ENCODE results near the gene EXOC4.

The EXOC4 gene

DNA sequence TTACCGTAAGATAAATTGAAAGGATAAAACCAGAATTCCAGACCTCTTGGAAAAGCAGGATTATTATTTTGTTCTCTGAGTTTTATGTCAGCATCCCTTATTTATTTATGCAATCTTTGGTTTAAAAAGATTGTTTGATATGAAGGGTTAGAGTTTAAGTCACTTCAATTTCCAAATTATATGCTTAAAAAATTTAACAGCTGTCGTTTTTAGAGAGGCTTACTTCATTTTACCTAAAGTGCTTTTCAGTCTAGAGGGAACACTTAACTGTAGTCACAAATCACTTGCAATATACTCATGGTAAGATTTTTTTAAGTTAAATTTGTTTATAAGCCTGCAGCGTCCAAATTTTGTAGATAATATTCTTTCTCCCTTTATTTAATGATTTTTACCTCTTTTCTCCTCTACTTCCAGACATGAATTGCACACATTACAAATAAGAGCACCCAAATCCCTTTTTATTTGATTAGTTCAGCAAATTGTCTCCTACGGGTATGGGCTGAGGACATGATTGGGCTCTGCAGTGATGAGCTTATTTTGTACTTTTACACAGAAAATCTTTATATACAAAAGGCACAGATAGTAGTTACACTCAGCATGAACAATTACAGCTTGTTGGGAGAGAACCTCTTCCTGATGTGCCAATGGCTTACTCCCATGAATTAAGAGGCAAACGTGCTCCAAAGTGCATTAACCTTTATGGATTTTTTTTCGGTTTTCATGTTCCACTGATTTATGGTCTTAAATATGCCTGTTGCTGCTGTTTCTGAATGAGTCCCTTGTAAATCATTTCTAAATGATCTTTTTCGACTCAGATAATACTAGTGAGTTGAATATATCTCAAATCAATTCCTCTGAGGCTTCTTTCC is 555.0 kb downstream of the EXOC4 start:
- no peaks in the 10 kb centered on the region for H3K27me3 ChIP-seq (ENCODE audit: control insufficient read depth in 1 of 2, insufficient read depth in 2 of 2, low read length in 2 of 2)

DNA sequence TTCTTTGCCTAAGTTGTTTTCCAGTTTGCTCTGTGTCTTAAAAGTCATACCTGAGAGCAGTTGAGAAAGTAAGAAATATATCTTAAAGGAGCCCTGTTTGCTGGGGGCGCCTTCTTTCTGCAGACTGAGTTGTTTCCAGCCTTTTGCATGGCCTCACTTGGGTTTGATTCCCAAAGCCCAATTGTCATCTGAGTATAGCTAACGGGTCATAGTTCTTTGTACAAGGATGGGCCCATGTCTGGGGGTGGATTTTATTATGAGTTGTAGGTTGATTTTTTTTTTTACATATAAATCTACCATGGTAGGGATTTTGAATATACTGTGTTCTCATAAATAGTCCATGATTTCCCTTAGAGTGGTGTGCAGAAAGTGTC is 555.6 kb downstream of the EXOC4 start:
- Histone ChIP-seq H3K27ac (ENCODE audit: low read depth, low read length) (no peak overlapping the region), H3K36me3 (ENCODE audit: insufficient read depth, low read length) (no peaks in the 10 kb centered on the region), H3K4me3 (ENCODE audit: low read depth in 1 of 2, low read length in 2 of 2) (no peak overlapping the region), H3K9ac (ENCODE audit: low read length) (no peak overlapping the region), H3K4me1 (ENCODE audit: insufficient read depth, low read length) (no peaks in the 10 kb centered on the region), H3K9me3 (ENCODE audit: low read length) (no peaks in the 10 kb centered on the region), H3K27me3 (ENCODE audit: control insufficient read depth in 1 of 2, insufficient read depth in 2 of 2, low read length in 2 of 2) (no peaks in the 10 kb centered on the region)

More for the DNA sequence above, 555.0 kb downstream of the EXOC4 start:
- no peak overlapping the region for H3K27ac ChIP-seq (ENCODE audit: low read depth, low read length)
- no peaks in the 10 kb centered on the region for H3K9me3 ChIP-seq (ENCODE audit: low read length)
- H3K4me1 ChIP-seq (ENCODE audit: insufficient read depth, low read length) = no peaks in the 10 kb centered on the region
- no peak overlapping the region for H3K4me3 ChIP-seq (ENCODE audit: low read depth in 1 of 2, low read length in 2 of 2)
- H3K36me3 ChIP-seq (ENCODE audit: insufficient read depth, low read length) = no peaks in the 10 kb centered on the region
- no peak overlapping the region for H3K9ac ChIP-seq (ENCODE audit: low read length)

DNA sequence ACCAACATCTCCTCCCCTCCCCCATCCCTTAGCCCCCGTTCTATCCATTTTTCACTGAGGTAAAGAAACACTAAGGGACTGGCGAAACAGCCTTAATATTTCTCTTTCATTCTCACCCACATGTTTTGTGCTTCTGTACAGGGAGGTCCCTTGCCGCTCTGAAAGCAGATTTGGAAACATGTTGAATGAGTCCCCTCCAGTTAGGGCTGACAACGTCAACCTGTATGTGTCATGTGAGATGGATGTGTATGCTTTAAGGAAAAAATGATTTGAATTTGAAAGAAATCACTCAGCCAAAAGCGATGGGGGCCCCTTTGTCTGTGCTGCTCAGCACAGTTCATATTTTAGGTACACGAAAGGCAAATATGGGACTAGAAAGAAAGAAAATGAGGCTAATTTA is 560.0 kb downstream of the EXOC4 start:
- H3K4me1 ChIP-seq (ENCODE audit: insufficient read depth, low read length) = no peaks in the 10 kb centered on the region
- no peaks in the 10 kb centered on the region for H3K9me3 ChIP-seq (ENCODE audit: low read length)
- no peak overlapping the region for H3K4me3 ChIP-seq (ENCODE audit: low read depth in 1 of 2, low read length in 2 of 2)
- no peak overlapping the region for H3K27ac ChIP-seq (ENCODE audit: low read depth, low read length)
- no peaks in the 10 kb centered on the region for H3K27me3 ChIP-seq (ENCODE audit: control insufficient read depth in 1 of 2, insufficient read depth in 2 of 2, low read length in 2 of 2)
- no peak overlapping the region for H3K9ac ChIP-seq (ENCODE audit: low read length)
- H3K36me3 ChIP-seq (ENCODE audit: insufficient read depth, low read length) = no peaks in the 10 kb centered on the region

DNA sequence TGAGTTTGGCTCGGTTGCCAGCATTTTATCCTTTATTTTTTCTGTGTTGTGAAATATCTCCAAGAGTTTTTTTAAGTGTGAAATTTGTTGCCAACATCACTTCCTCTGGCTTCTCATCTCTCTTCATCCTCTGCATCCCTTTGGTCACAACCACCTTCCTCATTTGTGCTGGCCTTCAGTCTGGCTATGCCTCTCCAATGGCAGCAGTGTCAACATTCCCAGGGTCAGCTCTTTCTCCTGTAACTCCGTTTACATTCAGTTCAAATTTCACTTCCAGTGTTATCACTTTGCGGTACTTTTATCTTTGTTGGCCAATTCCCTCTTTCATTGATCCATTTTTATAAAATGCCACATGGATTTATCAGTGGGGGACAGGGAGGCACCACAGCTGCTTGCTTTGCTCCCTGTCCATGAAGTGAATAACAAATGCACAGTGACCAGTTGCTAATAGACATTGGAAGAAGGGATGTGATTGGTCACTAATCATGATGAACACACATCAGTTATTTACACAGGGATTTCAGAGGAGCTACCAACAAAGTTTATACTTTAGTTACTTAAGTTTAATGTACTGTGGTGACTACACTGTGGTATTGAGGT is 562.8 kb downstream of the EXOC4 start:
- Histone ChIP-seq H3K27ac (ENCODE audit: low read depth, low read length) (no peak overlapping the region), H3K9me3 (ENCODE audit: low read length) (no peaks in the 10 kb centered on the region), H3K4me1 (ENCODE audit: insufficient read depth, low read length) (no peaks in the 10 kb centered on the region), H3K27me3 (ENCODE audit: control insufficient read depth in 1 of 2, insufficient read depth in 2 of 2, low read length in 2 of 2) (no peaks in the 10 kb centered on the region), H3K36me3 (ENCODE audit: insufficient read depth, low read length) (peaks cover 8% of the 10 kb centered on the region), H3K9ac (ENCODE audit: low read length) (no peak overlapping the region), H3K4me3 (ENCODE audit: low read depth in 1 of 2, low read length in 2 of 2) (no peak overlapping the region)

DNA sequence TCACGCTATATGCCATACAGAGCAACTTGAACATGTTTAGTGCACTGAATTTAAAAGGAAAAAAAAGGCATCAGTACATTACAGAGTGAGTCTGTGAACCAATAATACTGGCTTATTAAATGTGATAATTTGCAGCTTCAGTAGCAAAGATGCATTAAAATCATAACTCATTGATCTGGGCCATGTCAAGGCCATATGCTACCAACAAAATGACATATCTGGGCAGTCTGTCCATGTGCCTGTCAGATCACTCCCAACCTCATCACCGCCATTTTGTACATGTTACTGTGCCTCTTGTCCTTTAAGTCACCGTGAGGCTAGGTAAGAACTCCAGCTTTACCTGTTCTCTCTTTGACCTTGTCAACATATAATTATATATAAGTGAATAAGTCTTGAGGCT is 566.8 kb downstream of the EXOC4 start:
- Histone ChIP-seq H3K36me3 (ENCODE audit: insufficient read depth, low read length) (peaks cover 8% of the 10 kb centered on the region), H3K4me1 (ENCODE audit: insufficient read depth, low read length) (no peaks in the 10 kb centered on the region), H3K27me3 (ENCODE audit: control insufficient read depth in 1 of 2, insufficient read depth in 2 of 2, low read length in 2 of 2) (no peaks in the 10 kb centered on the region), H3K4me3 (ENCODE audit: low read depth in 1 of 2, low read length in 2 of 2) (no peak overlapping the region), H3K9ac (ENCODE audit: low read length) (no peak overlapping the region), H3K27ac (ENCODE audit: low read depth, low read length) (no peak overlapping the region), H3K9me3 (ENCODE audit: low read length) (no peaks in the 10 kb centered on the region)

DNA sequence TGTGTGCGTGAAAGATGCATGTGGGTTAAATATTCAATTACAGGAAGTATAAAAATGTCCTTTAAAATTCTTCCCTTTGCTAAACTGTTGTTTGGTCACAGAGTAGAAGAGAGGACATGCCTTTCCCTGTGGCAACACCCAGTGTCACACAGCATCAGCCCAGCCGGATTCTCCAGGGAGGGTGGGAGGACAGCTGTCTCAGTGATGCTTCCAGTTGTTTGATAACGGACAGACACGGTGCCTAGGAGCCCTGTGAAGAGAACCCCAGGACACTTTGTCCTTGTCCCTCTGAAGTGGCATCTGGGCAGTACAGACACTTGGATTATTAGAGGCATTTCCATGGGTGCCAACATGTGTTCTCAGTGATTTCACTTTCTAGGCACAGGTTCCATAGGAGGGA is 567.7 kb downstream of the EXOC4 start:
- Histone ChIP-seq H3K4me1 (ENCODE audit: insufficient read depth, low read length) (no peaks in the 10 kb centered on the region), H3K27ac (ENCODE audit: low read depth, low read length) (no peak overlapping the region), H3K9me3 (ENCODE audit: low read length) (no peaks in the 10 kb centered on the region), H3K36me3 (ENCODE audit: insufficient read depth, low read length) (peaks cover 8% of the 10 kb centered on the region), H3K9ac (ENCODE audit: low read length) (no peak overlapping the region), H3K27me3 (ENCODE audit: control insufficient read depth in 1 of 2, insufficient read depth in 2 of 2, low read length in 2 of 2) (no peaks in the 10 kb centered on the region), H3K4me3 (ENCODE audit: low read depth in 1 of 2, low read length in 2 of 2) (no peak overlapping the region)

DNA sequence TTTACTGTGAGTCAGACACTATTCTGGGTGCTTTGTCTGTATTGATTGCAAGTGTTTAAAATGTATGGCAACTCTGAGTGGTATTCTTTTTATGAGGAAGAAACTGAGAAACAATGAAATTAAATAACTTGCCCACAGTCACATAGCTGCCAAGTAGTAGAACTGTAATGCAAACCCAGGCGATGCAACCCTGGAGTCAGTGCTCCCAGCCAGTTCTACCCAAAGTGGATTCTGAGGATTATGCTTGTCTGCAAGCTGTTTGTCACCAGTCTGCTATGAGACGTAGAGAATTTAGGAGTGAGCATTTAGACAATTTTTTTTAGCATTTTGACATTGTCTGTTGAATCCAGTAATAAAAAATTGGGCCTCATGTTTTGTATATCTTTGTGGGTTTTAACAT is 568.3 kb downstream of the EXOC4 start:
- Histone ChIP-seq H3K36me3 (ENCODE audit: insufficient read depth, low read length) (peaks cover 8% of the 10 kb centered on the region), H3K4me3 (ENCODE audit: low read depth in 1 of 2, low read length in 2 of 2) (no peak overlapping the region), H3K27ac (ENCODE audit: low read depth, low read length) (no peak overlapping the region), H3K27me3 (ENCODE audit: control insufficient read depth in 1 of 2, insufficient read depth in 2 of 2, low read length in 2 of 2) (no peaks in the 10 kb centered on the region), H3K9me3 (ENCODE audit: low read length) (no peaks in the 10 kb centered on the region), H3K9ac (ENCODE audit: low read length) (no peak overlapping the region), H3K4me1 (ENCODE audit: insufficient read depth, low read length) (no peaks in the 10 kb centered on the region)

DNA sequence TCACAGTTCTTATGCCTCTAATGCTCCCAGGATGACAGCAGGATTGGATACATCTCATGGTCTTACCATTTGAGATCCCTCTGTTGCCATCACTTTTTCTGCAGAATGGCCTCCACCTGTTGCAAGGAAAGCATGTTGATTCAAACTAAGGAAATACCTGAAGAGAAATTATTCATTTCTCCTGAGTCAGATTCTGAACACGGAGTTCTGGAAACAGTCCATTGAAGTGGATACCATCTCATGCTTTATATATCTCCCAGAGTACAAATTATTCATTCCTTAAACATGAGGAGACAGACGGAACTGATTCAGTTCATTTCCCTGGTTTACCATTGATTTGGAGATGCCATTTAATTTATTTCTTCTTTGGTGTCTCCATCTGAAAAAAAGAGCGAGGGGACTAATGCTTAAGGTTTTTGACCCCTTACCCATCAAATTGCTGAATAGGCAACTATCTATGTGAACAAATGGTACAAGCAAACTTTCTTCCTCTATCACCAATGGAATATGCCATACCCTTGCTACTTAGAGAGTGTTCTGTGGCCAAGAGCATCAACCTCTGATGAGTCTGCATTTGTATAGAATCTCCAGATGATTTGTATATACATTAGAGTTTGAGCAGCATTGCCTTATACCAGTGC is 569.2 kb downstream of the EXOC4 start:
- Histone ChIP-seq H3K27me3 (ENCODE audit: control insufficient read depth in 1 of 2, insufficient read depth in 2 of 2, low read length in 2 of 2) (no peaks in the 10 kb centered on the region), H3K9me3 (ENCODE audit: low read length) (no peaks in the 10 kb centered on the region), H3K9ac (ENCODE audit: low read length) (no peak overlapping the region), H3K4me1 (ENCODE audit: insufficient read depth, low read length) (no peaks in the 10 kb centered on the region), H3K4me3 (ENCODE audit: low read depth in 1 of 2, low read length in 2 of 2) (no peak overlapping the region), H3K27ac (ENCODE audit: low read depth, low read length) (no peak overlapping the region), H3K36me3 (ENCODE audit: insufficient read depth, low read length) (peaks cover 8% of the 10 kb centered on the region)

DNA sequence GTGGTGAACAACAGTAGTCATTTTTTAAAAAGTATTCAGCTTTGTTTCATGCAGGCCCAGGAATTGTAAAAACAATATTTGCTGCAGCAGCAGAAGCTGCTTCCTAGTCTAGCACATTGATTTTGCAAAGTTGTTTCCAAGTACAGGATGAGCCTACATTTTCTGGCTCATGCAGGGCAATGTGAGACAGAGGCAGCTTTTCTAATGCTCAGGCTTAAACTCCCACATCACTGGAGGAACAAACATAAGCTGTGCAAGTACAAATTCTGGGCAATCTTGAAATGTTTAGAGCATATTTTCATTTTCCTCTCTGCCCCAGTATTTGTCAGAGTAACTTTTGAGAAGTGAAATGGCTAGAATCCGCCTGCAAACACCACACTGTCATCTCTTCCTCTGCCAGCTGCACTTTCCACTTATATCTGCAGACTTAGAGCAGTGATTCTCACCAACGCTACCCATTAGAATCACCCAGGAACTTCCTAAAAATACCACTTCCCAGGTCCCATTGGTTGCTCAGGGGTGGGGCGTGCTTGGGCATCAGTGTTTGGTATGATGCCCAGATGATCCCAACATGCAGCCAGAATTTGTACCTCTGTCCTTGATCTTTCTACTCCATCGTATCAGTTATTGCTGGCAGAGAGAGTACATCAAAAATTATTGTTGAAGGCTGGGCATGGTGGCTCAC is 570.1 kb downstream of the EXOC4 start:
- no peaks in the 10 kb centered on the region for H3K9me3 ChIP-seq (ENCODE audit: low read length)
- H3K4me1 ChIP-seq (ENCODE audit: insufficient read depth, low read length) = no peaks in the 10 kb centered on the region
- no peak overlapping the region for H3K9ac ChIP-seq (ENCODE audit: low read length)
- peaks cover 8% of the 10 kb centered on the region for H3K36me3 ChIP-seq (ENCODE audit: insufficient read depth, low read length)
- H3K27me3 ChIP-seq (ENCODE audit: control insufficient read depth in 1 of 2, insufficient read depth in 2 of 2, low read length in 2 of 2) = no peaks in the 10 kb centered on the region
- no peak overlapping the region for H3K4me3 ChIP-seq (ENCODE audit: low read depth in 1 of 2, low read length in 2 of 2)
- H3K27ac ChIP-seq (ENCODE audit: low read depth, low read length) = no peak overlapping the region

DNA sequence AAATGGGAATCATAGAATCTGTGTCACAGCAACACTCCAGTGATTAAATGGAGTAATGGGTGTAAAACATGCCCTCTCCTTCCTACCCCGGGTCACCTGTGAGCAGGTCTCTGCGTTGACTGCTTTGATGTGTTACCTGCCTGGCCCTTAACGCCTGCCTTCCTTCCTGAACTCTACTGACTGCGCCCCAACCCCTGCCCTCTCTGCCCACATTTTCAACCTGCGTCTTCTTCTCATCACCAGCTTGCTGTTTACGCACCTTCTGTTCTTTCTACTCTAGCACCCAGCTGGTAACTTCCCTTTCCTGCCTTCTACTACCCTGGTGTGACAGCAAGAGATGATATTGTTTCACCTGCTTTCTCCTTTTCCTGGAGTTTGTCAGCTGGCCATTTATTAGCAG is 571.3 kb downstream of the EXOC4 start:
- Histone ChIP-seq H3K27ac (ENCODE audit: low read depth, low read length) (no peak overlapping the region), H3K9me3 (ENCODE audit: low read length) (no peaks in the 10 kb centered on the region), H3K4me1 (ENCODE audit: insufficient read depth, low read length) (no peaks in the 10 kb centered on the region), H3K4me3 (ENCODE audit: low read depth in 1 of 2, low read length in 2 of 2) (no peak overlapping the region), H3K27me3 (ENCODE audit: control insufficient read depth in 1 of 2, insufficient read depth in 2 of 2, low read length in 2 of 2) (no peaks in the 10 kb centered on the region), H3K9ac (ENCODE audit: low read length) (no peak overlapping the region), H3K36me3 (ENCODE audit: insufficient read depth, low read length) (no peaks in the 10 kb centered on the region)

All from muscle layer of colon (tissue), 2 donors.